AG04450 (cell line): ENCODE results near the gene NFYB. TPM values are rescaled to one million over a fixed set of nuclear protein-coding genes. Genes with fewer than 3 reads are reported as not detected.

Experiments
- CTCF ChIA-PET: fragments of 300-600, 350-600 bp; formaldehyde crosslinking; extraction: SDS; loops from one replicate; lab custom pipeline; 2022; ENCODE audit warnings: antibody characterized with exemption, inconsistent platforms; lab: Charles Lee
- POLR2A ChIA-PET: fragments of 350-600 bp; formaldehyde crosslinking; extraction: SDS; loops from one replicate; lab custom pipeline; 2021; ENCODE audit warnings: antibody characterized with exemption, inconsistent platforms; lab: Yijun Ruan, JAX
- DNase-seq: peaks from one replicate; pipeline ENCODE4 v3.0.0-alpha.2; 2011; ENCODE audit warnings: low read depth, low spot score
- H3K27ac ChIP-seq: one replicate; pipeline ENCODE4 v1.5.1; 2012; ENCODE audit warnings: low read depth, low read length, control low read depth
- H3K27me3 ChIP-seq: one replicate; pipeline ENCODE4 v1.6.0; 2012; ENCODE audit warnings: low read length; ENCODE audit not compliant: control insufficient read depth, insufficient read depth
- H3K4me3 ChIP-seq: 2 replicates; pipeline ENCODE4 v1.5.1; 2011; ENCODE audit warnings: mild to moderate bottlenecking, low read depth, low read length, control low read depth
- H3K9me3 ChIP-seq: 2 replicates; pipeline ENCODE4 v1.5.1; 2012; ENCODE audit warnings: low read length; ENCODE audit not compliant: control insufficient read depth, insufficient read depth
- CTCF ChIP-seq: IDR thresholded peaks from 2 replicates; pipeline ENCODE4 v1.5.1; 2011; ENCODE audit warnings: low read depth, low read length, control low read depth, inconsistent platforms
- polyA plus RNA-seq: library from polyadenylated mRNA; depleted of rRNA; stranded (reverse); fragments of >200 nt; gene quantifications from 2 replicates; pipeline ENCODE4 v1.2.3, GENCODE V29; 2011

The NFYB gene
- polyA plus RNA-seq, 1 experiment = 57.9 TPM

GRCh38 chr12:104155711-104156555 is 17.9 kb upstream of the NFYB start:
- no peak for DNase-seq
- ChIA-PET CTCF (no interaction called here), POLR2A (no interaction called here)
- no peak for TF ChIP-seq CTCF
- Histone ChIP-seq H3K9me3 (no peaks in the 10 kb centered on the region), H3K27ac (no peak overlapping the region), H3K27me3 (no peaks in the 10 kb centered on the region), H3K4me3 (no peak overlapping the region)

- ChIA-PET CTCF (no interaction called here), POLR2A (no interaction called here)
- Histone ChIP-seq H3K4me3 (no peak overlapping the region), H3K27ac (no peak overlapping the region), H3K27me3 (peaks cover under 1% of the 10 kb centered on the region), H3K9me3 (no peaks in the 10 kb centered on the region)
- DNase-seq = no peak
- no peak for TF ChIP-seq CTCF
Observed at GRCh38 chr12:104154806-104155205, 16.8 kb upstream of the NFYB start.

GRCh38 chr12:104154286-104154685 is 16.3 kb upstream of the NFYB start:
- no peak for TF ChIP-seq CTCF
- H3K27me3 ChIP-seq = peaks cover 2% of the 10 kb centered on the region
- ChIA-PET POLR2A (interaction anchor here (0.6 kb wide), 1 partner anchor 148 kb away, joined by 3 read pairs; no protein-coding TSS in a partner anchor), CTCF (no interaction called here)
- DNase-seq = no peak
- no peak overlapping the region for H3K27ac ChIP-seq
- no peaks in the 10 kb centered on the region for H3K9me3 ChIP-seq
- no peak overlapping the region for H3K4me3 ChIP-seq

GRCh38 chr12:104152685-104153241 is 14.8 kb upstream of the NFYB start:
- Histone ChIP-seq H3K4me3 (no peak overlapping the region), H3K27me3 (peaks cover 2% of the 10 kb centered on the region), H3K27ac (no peak overlapping the region), H3K9me3 (no peaks in the 10 kb centered on the region)
- TF ChIP-seq CTCF = no peak
- ChIA-PET POLR2A (no interaction called here), CTCF (no interaction called here)
- no peak for DNase-seq

GRCh38 chr12:104150416-104150815 is 12.4 kb upstream of the NFYB start:
- ChIA-PET POLR2A (no interaction called here), CTCF (interaction anchor here (0.6 kb wide), 1 partner anchor 87 kb away, joined by 3 read pairs; no protein-coding TSS in a partner anchor)
- H3K9me3 ChIP-seq = peaks cover 6% of the 10 kb centered on the region
- no peak for DNase-seq
- H3K4me3 ChIP-seq = no peak overlapping the region
- no peak overlapping the region for H3K27ac ChIP-seq
- no peak for TF ChIP-seq CTCF
- peaks cover 2% of the 10 kb centered on the region for H3K27me3 ChIP-seq
